Sigmoid colon (tissue), 4 donors: ENCODE results near the gene SMC1B.
A peak's percentile ranks its signal among the peaks of the same experiment; 100 is the strongest.

ENCODE experiments used
- POLR2AphosphoS5 ChIP-seq, 4 donors: sonication (generic); formaldehyde crosslinking; IDR thresholded peaks; one replicate each; pipeline ENCODE4 v1.6.1; 2017; ENCODE audit warnings: antibody characterized with exemption in 4 of 4
- TF ChIP-seq, protein P1 (sequence below), 4 experiments: fragments of 450-650 bp in 3 of 4; fragments of 200-600 bp in 1 of 4; IDR thresholded peaks; one replicate each; pipeline ENCODE4 v1.5.1; 2016 to 2019; ENCODE audit warnings: antibody characterized with exemption in 4 of 4, mild to moderate bottlenecking in 3 of 4, moderate library complexity in 2 of 4

DNA sequence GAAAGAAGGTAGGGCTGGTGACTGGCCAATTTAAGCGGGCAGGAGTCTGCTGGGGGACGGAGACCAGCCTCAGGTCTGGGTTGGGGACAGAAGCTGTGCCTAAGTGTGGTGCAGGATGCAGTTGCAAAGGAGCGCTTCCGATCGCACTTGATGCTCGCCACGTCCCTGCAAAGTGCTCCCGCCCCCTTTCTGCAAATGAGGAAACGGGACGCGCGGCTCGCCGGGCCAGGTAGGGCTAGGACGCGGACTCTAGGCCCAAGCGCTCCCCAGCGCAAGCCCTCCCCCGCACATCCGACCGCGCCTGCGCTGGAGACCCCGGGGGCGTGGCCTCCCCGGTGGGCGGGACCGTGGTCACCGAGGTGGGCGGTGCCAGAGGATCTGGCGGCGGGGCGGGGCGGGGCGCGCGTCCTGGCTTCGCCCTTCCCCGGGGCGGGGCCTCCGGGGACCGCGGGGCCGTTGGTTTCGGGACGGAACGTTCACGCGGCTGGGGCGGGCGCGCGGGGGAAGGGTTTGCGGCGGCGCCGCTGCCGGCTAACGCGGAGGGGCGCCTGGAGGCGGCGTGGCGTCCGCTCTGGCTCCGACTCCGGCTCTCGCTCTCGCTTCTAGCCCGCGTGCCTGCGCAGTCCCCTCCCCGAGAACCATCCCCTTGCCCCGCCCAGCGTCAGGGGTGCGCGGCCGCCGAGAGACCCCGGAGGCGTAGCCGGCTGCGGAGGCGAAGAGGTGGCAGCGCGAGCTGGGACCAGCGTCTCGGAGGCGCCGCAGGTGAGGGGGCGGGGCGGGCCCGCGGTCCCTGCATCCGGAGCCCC lies 103.8 kb downstream of the SMC1B start, which contains the start of gene FAM118A:
- TF ChIP-seq, protein P1, sequence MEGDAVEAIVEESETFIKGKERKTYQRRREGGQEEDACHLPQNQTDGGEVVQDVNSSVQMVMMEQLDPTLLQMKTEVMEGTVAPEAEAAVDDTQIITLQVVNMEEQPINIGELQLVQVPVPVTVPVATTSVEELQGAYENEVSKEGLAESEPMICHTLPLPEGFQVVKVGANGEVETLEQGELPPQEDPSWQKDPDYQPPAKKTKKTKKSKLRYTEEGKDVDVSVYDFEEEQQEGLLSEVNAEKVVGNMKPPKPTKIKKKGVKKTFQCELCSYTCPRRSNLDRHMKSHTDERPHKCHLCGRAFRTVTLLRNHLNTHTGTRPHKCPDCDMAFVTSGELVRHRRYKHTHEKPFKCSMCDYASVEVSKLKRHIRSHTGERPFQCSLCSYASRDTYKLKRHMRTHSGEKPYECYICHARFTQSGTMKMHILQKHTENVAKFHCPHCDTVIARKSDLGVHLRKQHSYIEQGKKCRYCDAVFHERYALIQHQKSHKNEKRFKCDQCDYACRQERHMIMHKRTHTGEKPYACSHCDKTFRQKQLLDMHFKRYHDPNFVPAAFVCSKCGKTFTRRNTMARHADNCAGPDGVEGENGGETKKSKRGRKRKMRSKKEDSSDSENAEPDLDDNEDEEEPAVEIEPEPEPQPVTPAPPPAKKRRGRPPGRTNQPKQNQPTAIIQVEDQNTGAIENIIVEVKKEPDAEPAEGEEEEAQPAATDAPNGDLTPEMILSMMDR (IDR thresholded peaks at IDR 0.05) = no peak
- TF ChIP-seq POLR2AphosphoS5 (IDR thresholded peaks at IDR 0.05) = peak; percentile 54 to 91 (median 86)
